Nephron progenitor cell (in vitro differentiated cells): Measurements from ENCODE around the gene NDUFB11.

Source experiments
- DNase-seq: peaks from one replicate; pipeline ENCODE4 v3.0.0; 2021
- H3K27ac Mint-ChIP-seq: 2 replicates; pipeline ENCODE4 v1.8.0; 2021; ENCODE audit warnings: mild to moderate bottlenecking, moderate library complexity, mixed read lengths
- H3K27me3 Mint-ChIP-seq: 2 replicates; pipeline ENCODE4 v1.8.0; 2021; ENCODE audit warnings: mild to moderate bottlenecking, low read depth, mixed read lengths; ENCODE audit not compliant: poor library complexity
- H3K36me3 Mint-ChIP-seq: 2 replicates; pipeline ENCODE4 v1.8.0; 2021; ENCODE audit warnings: low read depth, mixed read lengths
- H3K4me1 Mint-ChIP-seq: 2 replicates; pipeline ENCODE4 v1.8.0; 2021; ENCODE audit warnings: mixed read lengths
- H3K4me3 Mint-ChIP-seq: 2 replicates; pipeline ENCODE4 v1.8.0; 2021; ENCODE audit warnings: mild to moderate bottlenecking, moderate library complexity, mixed read lengths
- H3K9me3 Mint-ChIP-seq: 2 replicates; pipeline ENCODE4 v1.8.0; 2021; ENCODE audit warnings: mild to moderate bottlenecking, moderate library complexity, mixed read lengths
- CTCF ChIP-seq: fragments of 200-600 bp; sonication (generic); IDR thresholded peaks from 2 replicates; pipeline ENCODE4 v1.5.0; 2021; ENCODE audit warnings: antibody characterized with exemption

NDUFB11 gene

GRCh38 chrX:47177079-47177478, 32.6 kb upstream of the NDUFB11 start:
- Mint-ChIP-seq H3K27ac (no peak overlapping the region), H3K36me3 (peaks cover 44% of the 10 kb centered on the region), H3K4me3 (no peak overlapping the region), H3K9me3 (peaks cover 54% of the 10 kb centered on the region), H3K27me3 (peaks cover 10% of the 10 kb centered on the region), H3K4me1 (no peaks in the 10 kb centered on the region)
- no peak for TF ChIP-seq CTCF
- no peak for DNase-seq

- Mint-ChIP-seq H3K36me3 (peaks cover 51% of the 10 kb centered on the region), H3K4me3 (no peak overlapping the region), H3K27me3 (peaks cover 10% of the 10 kb centered on the region), H3K4me1 (no peaks in the 10 kb centered on the region), H3K9me3 (peaks cover 56% of the 10 kb centered on the region), H3K27ac (no peak overlapping the region)
- no peak for DNase-seq
- TF ChIP-seq CTCF, result no peak
Measured at GRCh38 chrX:47176101-47176740, 31.7 kb upstream of the NDUFB11 start.

GRCh38 chrX:47175588-47175980, 31.1 kb upstream of the NDUFB11 start:
- H3K27ac Mint-ChIP-seq, result no peak overlapping the region
- no peak for DNase-seq
- H3K4me3 Mint-ChIP-seq, result no peak overlapping the region
- H3K36me3 Mint-ChIP-seq, result peaks cover 49% of the 10 kb centered on the region
- no peaks in the 10 kb centered on the region for H3K4me1 Mint-ChIP-seq
- no peak for TF ChIP-seq CTCF
- H3K9me3 Mint-ChIP-seq, result peaks cover 54% of the 10 kb centered on the region
- peaks cover 10% of the 10 kb centered on the region for H3K27me3 Mint-ChIP-seq

- H3K36me3 Mint-ChIP-seq, result peaks cover 45% of the 10 kb centered on the region
- TF ChIP-seq CTCF, result no peak
- no peak for DNase-seq
- H3K27ac Mint-ChIP-seq, result no peak overlapping the region
- H3K4me3 Mint-ChIP-seq, result no peak overlapping the region
- H3K4me1 Mint-ChIP-seq, result no peaks in the 10 kb centered on the region
- H3K9me3 Mint-ChIP-seq, result peaks cover 54% of the 10 kb centered on the region
- peaks cover 13% of the 10 kb centered on the region for H3K27me3 Mint-ChIP-seq
Measured at GRCh38 chrX:47174846-47175587, 30.5 kb upstream of the NDUFB11 start.

- no peak for TF ChIP-seq CTCF
- Mint-ChIP-seq H3K4me1 (no peaks in the 10 kb centered on the region), H3K27me3 (peaks cover 13% of the 10 kb centered on the region), H3K36me3 (peaks cover 45% of the 10 kb centered on the region), H3K9me3 (peaks cover 51% of the 10 kb centered on the region), H3K4me3 (no peak overlapping the region), H3K27ac (no peak overlapping the region)
- DNase-seq, result no peak
Measured at GRCh38 chrX:47174376-47174775, 29.9 kb upstream of the NDUFB11 start.
